OCI-LY7 (cell line): Measurements from ENCODE around the gene PRAC2. TPM values are rescaled to one million over a fixed set of nuclear protein-coding genes. Genes with fewer than 3 reads are reported as not detected.

Experiments
- BruUV-seq: library from RNA; stranded (reverse); fragments of 400-500 nt; replicated peaks from 2 replicates; lab custom pipeline; 2021; lab: Mats Ljungman, UMichigan
- CTCF ChIA-PET: fragments of 300-600 bp; sonication (Branson Sonifier 250); formaldehyde crosslinking; loops from one replicate; lab custom pipeline; 2022; ENCODE audit warnings: antibody characterized with exemption; ENCODE audit not compliant: unreplicated experiment; lab: Charles Lee
- POLR2A ChIA-PET: fragments of 300-600 bp; sonication (Branson Sonifier 250); formaldehyde crosslinking; loops from one replicate; lab custom pipeline; 2022; ENCODE audit warnings: antibody characterized with exemption; lab: Charles Lee
- DNase-seq: peaks from one replicate; pipeline ENCODE4 v3.0.0-alpha.2; 2015; ENCODE audit warnings: low spot score
- H2AFZ ChIP-seq: fragments of 200-600 bp; sonication (generic), shearing (Covaris generic); 2 replicates; pipeline ENCODE4 v1.6.1; 2014; ENCODE audit warnings: mild to moderate bottlenecking, antibody characterized with exemption, low read length, moderate library complexity
- H3K27ac ChIP-seq: fragments of 200-600 bp; sonication (generic); 2 replicates; pipeline ENCODE4 v1.5.1; 2014; ENCODE audit warnings: mixed run types, low read depth, mild to moderate bottlenecking, moderate library complexity, low read length, inconsistent platforms; ENCODE audit not compliant: poor library complexity, severe bottlenecking
- H3K36me3 ChIP-seq: fragments of 200-600 bp; sonication (generic); 2 replicates; pipeline ENCODE4 v1.6.1; 2014; ENCODE audit warnings: mild to moderate bottlenecking, antibody characterized with exemption, low read length, moderate library complexity, mixed read lengths; ENCODE audit not compliant: insufficient read depth
- H3K4me1 ChIP-seq: fragments of 200-600 bp; sonication (generic); 2 replicates; pipeline ENCODE4 v1.5.1; 2014; ENCODE audit warnings: mild to moderate bottlenecking, low read length; ENCODE audit not compliant: insufficient read depth, poor library complexity, severe bottlenecking
- H3K4me2 ChIP-seq: fragments of 200-600 bp; sonication (generic); 2 replicates; pipeline ENCODE4 v1.6.1; 2014; ENCODE audit warnings: mild to moderate bottlenecking, low read length
- H3K4me3 ChIP-seq: fragments of 200-600 bp; sonication (generic); 2 replicates; pipeline ENCODE4 v1.5.1; 2014; ENCODE audit warnings: mild to moderate bottlenecking, low read depth, low read length; ENCODE audit not compliant: poor library complexity, severe bottlenecking
- H3K79me2 ChIP-seq: fragments of 200-600 bp; sonication (generic); 2 replicates; pipeline ENCODE4 v1.6.1; 2016; ENCODE audit warnings: low read depth, mild to moderate bottlenecking, low read length, moderate library complexity, mixed read lengths; ENCODE audit not compliant: insufficient read depth
- H3K9me2 ChIP-seq: fragments of 200-600 bp; sonication (generic); 2 replicates; pipeline ENCODE4 v1.6.1; 2016; ENCODE audit warnings: mild to moderate bottlenecking, low read length, mixed read lengths; ENCODE audit not compliant: insufficient read depth
- H3K9me3 ChIP-seq: fragments of 200-600 bp; sonication (generic); 2 replicates; pipeline ENCODE4 v1.6.1; 2014; ENCODE audit warnings: mild to moderate bottlenecking, mixed run types, low read length, mixed read lengths
- H4K20me1 ChIP-seq: fragments of 200-600 bp; sonication (generic); 2 replicates; pipeline ENCODE4 v1.6.1; 2014; ENCODE audit warnings: mild to moderate bottlenecking, antibody characterized with exemption, low read length, moderate library complexity, mixed read lengths; ENCODE audit not compliant: insufficient read depth
- CTCF ChIP-seq: fragments of 200-600 bp; sonication (generic); conservative IDR thresholded peaks from 2 replicates; pipeline ENCODE4 v1.5.1; 2014; ENCODE audit warnings: mild to moderate bottlenecking, antibody characterized with exemption, low read length, moderate library complexity, mixed read lengths
- EZH2phosphoT487 ChIP-seq: fragments of 200-600 bp; sonication (generic); IDR thresholded peaks from 2 replicates; pipeline ENCODE4 v1.6.1; 2018; ENCODE audit warnings: low read depth, borderline replicate concordance, mild to moderate bottlenecking, mixed run types, antibody characterized with exemption, low read length, moderate library complexity, mixed read lengths
- intact Hi-C: fragments of 100-400 bp; cut with micrococcal nuclease; formaldehyde crosslinking; loops from one replicate; pipeline ENCODE4 v1.10.0; 2022; ENCODE audit not compliant: unreplicated experiment
- total RNA-seq, 2 experiments: library from RNA; depleted of rRNA in 1 of 2; stranded (reverse); fragments of >200 nt in 1 of 2; shearing (Covaris generic) in 1 of 2; gene quantifications; 2 replicates each; pipeline ENCODE4 v1.2.3, GENCODE V29; 2014 to 2022

Gene PRAC2
- total RNA-seq, 2 experiments from 2014 or later, result not detected

- no peaks in the 10 kb centered on the region for H3K9me3 ChIP-seq
- POLR2A ChIA-PET, result no interaction called here
- intact Hi-C loops, result no loop called here
These were observed 37.4 kb downstream of the PRAC2 start for GRCh38 chr17:48760411-48760810.

GRCh38 chr17:48761114-48761513, 38.1 kb downstream of the PRAC2 start:
- TF ChIP-seq CTCF (no peak), EZH2phosphoT487 (no peak)
- intact Hi-C loops, result no loop called here
- BruUV-seq, result no TSS peak
- no peaks in the 10 kb centered on the region for H3K9me3 ChIP-seq
- no peak for DNase-seq
- no peak overlapping the region for H3K4me3 ChIP-seq
- ChIA-PET CTCF (no interaction called here), POLR2A (interaction anchor here (0.7 kb wide), 1 partner anchor 250 kb away, joined by 3 read pairs; no protein-coding TSS in a partner anchor)
- H4K20me1 ChIP-seq, result no peaks in the 10 kb centered on the region
- H3K4me1 ChIP-seq, result no peaks in the 10 kb centered on the region
- H3K9me2 ChIP-seq, result no peaks in the 10 kb centered on the region
- no peak overlapping the region for H3K27ac ChIP-seq
- no peaks in the 10 kb centered on the region for H3K79me2 ChIP-seq
- H3K4me2 ChIP-seq, result no peak overlapping the region
- H3K36me3 ChIP-seq, result no peaks in the 10 kb centered on the region
- no peak overlapping the region for H2AFZ ChIP-seq

More at GRCh38 chr17:48760411-48760810, 37.4 kb downstream of the PRAC2 start:
- no peaks in the 10 kb centered on the region for H3K9me2 ChIP-seq
- BruUV-seq, result no TSS peak
- TF ChIP-seq EZH2phosphoT487 (no peak), CTCF (no peak)
- no peaks in the 10 kb centered on the region for H3K36me3 ChIP-seq
- no peak overlapping the region for H2AFZ ChIP-seq
- no peaks in the 10 kb centered on the region for H3K79me2 ChIP-seq
- no peak overlapping the region for H3K27ac ChIP-seq
- CTCF ChIA-PET, result no interaction called here
- DNase-seq, result no peak
- no peak overlapping the region for H3K4me2 ChIP-seq
- no peaks in the 10 kb centered on the region for H3K4me1 ChIP-seq
- no peaks in the 10 kb centered on the region for H4K20me1 ChIP-seq
- H3K4me3 ChIP-seq, result no peak overlapping the region

- no peak overlapping the region for H2AFZ ChIP-seq
- intact Hi-C loops, result no loop called here
- H3K9me3 ChIP-seq, result no peaks in the 10 kb centered on the region
- H3K27ac ChIP-seq, result no peak overlapping the region
- no peaks in the 10 kb centered on the region for H3K79me2 ChIP-seq
- no peak for DNase-seq
- no peaks in the 10 kb centered on the region for H3K9me2 ChIP-seq
- ChIA-PET POLR2A (no interaction called here), CTCF (interaction anchor here (1.2 kb wide), 1 partner anchor 97 kb away, joined by 3 read pairs; no protein-coding TSS in a partner anchor)
- H3K4me2 ChIP-seq, result no peak overlapping the region
- H3K4me1 ChIP-seq, result no peaks in the 10 kb centered on the region
- TF ChIP-seq EZH2phosphoT487 (no peak), CTCF (no peak)
- H3K4me3 ChIP-seq, result no peak overlapping the region
- no peaks in the 10 kb centered on the region for H4K20me1 ChIP-seq
- no peaks in the 10 kb centered on the region for H3K36me3 ChIP-seq
- BruUV-seq, result no TSS peak
These were observed 44.3 kb downstream of the PRAC2 start for GRCh38 chr17:48767263-48767774.
